Neutrophil (primary cell): ENCODE data around the gene GOLGA3.

Source experiments
- H3K27ac ChIP-seq: fragments of 200-600 bp; sonication (generic); 2 replicates; pipeline ENCODE4 v1.5.1; 2016; ENCODE audit warnings: mild to moderate bottlenecking, moderate library complexity
- H3K27me3 ChIP-seq: fragments of 200-600 bp; sonication (generic); 2 replicates; pipeline ENCODE4 v1.6.0; 2016; ENCODE audit warnings: mild to moderate bottlenecking
- H3K36me3 ChIP-seq: fragments of 200-600 bp; sonication (generic); 2 replicates; pipeline ENCODE4 v1.5.1; 2017
- H3K4me1 ChIP-seq, 2 experiments: fragments of 200-600 bp in 1 of 2; sonication (generic) in 1 of 2; 1 replicate in 1 of 2; 2 replicates in 1 of 2; pipeline versions ENCODE4 v1.5.1 to v1.6.1; 2013 to 2016; ENCODE audit warnings: low read depth in 1 of 2, low read length in 1 of 2, mild to moderate bottlenecking in 1 of 2, moderate library complexity in 1 of 2; ENCODE audit not compliant: control insufficient read depth in 1 of 2, insufficient read depth in 1 of 2
- H3K4me3 ChIP-seq, 2 experiments: fragments of 200-600 bp in 1 of 2; sonication (generic) in 1 of 2; 1 replicate in 1 of 2; 2 replicates in 1 of 2; pipeline ENCODE4 v1.5.1; 2013 to 2016; ENCODE audit warnings: low read depth in 1 of 2, low read length in 1 of 2, mild to moderate bottlenecking in 1 of 2, moderate library complexity in 1 of 2
- H3K9me3 ChIP-seq: fragments of 200-600 bp; sonication (generic); 2 replicates; pipeline ENCODE4 v1.5.1; 2016
- TF ChIP-seq, protein P1 (sequence below): fragments of 200-600 bp; sonication (generic); IDR thresholded peaks from 2 replicates; pipeline ENCODE4 v1.5.1; 2016; ENCODE audit warnings: antibody characterized with exemption

GOLGA3 gene

GRCh38 chr12:132784580-132784979 lies 44.1 kb downstream of the GOLGA3 start:
- H3K9me3 ChIP-seq: no peaks in the 10 kb centered on the region
- peaks cover 87% of the 10 kb centered on the region for H3K36me3 ChIP-seq
- no peak overlapping the region for H3K27ac ChIP-seq
- no peak overlapping the region for H3K4me3 ChIP-seq
- H3K27me3 ChIP-seq: no peaks in the 10 kb centered on the region
- TF ChIP-seq, protein P1, sequence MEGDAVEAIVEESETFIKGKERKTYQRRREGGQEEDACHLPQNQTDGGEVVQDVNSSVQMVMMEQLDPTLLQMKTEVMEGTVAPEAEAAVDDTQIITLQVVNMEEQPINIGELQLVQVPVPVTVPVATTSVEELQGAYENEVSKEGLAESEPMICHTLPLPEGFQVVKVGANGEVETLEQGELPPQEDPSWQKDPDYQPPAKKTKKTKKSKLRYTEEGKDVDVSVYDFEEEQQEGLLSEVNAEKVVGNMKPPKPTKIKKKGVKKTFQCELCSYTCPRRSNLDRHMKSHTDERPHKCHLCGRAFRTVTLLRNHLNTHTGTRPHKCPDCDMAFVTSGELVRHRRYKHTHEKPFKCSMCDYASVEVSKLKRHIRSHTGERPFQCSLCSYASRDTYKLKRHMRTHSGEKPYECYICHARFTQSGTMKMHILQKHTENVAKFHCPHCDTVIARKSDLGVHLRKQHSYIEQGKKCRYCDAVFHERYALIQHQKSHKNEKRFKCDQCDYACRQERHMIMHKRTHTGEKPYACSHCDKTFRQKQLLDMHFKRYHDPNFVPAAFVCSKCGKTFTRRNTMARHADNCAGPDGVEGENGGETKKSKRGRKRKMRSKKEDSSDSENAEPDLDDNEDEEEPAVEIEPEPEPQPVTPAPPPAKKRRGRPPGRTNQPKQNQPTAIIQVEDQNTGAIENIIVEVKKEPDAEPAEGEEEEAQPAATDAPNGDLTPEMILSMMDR: no peak
- no peaks in the 10 kb centered on the region for H3K4me1 ChIP-seq

- Histone ChIP-seq H3K4me1 (no peaks in the 10 kb centered on the region), H3K36me3 (peaks cover 87% of the 10 kb centered on the region), H3K27me3 (no peaks in the 10 kb centered on the region), H3K27ac (no peak overlapping the region), H3K4me3 (no peak overlapping the region), H3K9me3 (no peaks in the 10 kb centered on the region)
- TF ChIP-seq, protein P1: no peak
Observed at GRCh38 chr12:132783917-132784531, 44.6 kb downstream of the GOLGA3 start.

DNA sequence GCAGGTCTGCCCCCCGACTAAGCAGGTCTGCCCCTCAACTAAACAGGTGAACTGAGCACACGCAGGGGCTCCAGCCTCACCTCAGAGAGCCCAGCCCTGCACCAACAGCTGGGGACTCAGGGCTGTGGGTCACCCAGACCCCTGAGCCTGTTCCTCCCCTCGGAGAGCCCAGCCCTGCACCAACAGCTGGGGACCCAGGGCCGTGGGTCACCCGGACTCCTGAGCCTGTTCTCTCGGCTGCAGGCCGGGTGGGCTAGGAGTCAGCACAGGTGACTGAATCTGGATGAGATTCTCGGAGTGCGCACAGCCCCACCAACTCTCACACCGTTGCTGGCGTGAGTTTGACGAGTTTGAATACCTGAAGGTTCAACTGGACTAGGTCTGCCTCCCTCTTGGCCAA lies 46.7 kb downstream of the GOLGA3 start:
- no peaks in the 10 kb centered on the region for H3K4me1 ChIP-seq
- H3K36me3 ChIP-seq: peaks cover 93% of the 10 kb centered on the region
- no peak overlapping the region for H3K27ac ChIP-seq
- H3K9me3 ChIP-seq: no peaks in the 10 kb centered on the region
- TF ChIP-seq, protein P1: no peak
- no peak overlapping the region for H3K4me3 ChIP-seq
- H3K27me3 ChIP-seq: no peaks in the 10 kb centered on the region

- Histone ChIP-seq H3K4me1 (no peaks in the 10 kb centered on the region), H3K27me3 (no peaks in the 10 kb centered on the region), H3K9me3 (no peaks in the 10 kb centered on the region), H3K36me3 (peaks cover 95% of the 10 kb centered on the region), H3K4me3 (no peak overlapping the region), H3K27ac (no peak overlapping the region)
- TF ChIP-seq, protein P1: no peak
Observed at GRCh38 chr12:132779781-132780353, 48.8 kb downstream of the GOLGA3 start.

GRCh38 chr12:132777614-132778013 lies 51.1 kb downstream of the GOLGA3 start:
- peaks cover 85% of the 10 kb centered on the region for H3K36me3 ChIP-seq
- TF ChIP-seq, protein P1: no peak

More at GRCh38 chr12:132777614-132778013, 51.1 kb downstream of the GOLGA3 start:
- H3K27me3 ChIP-seq: no peaks in the 10 kb centered on the region
- no peak overlapping the region for H3K27ac ChIP-seq
- H3K4me3 ChIP-seq: no peak overlapping the region
- peaks cover under 1% of the 10 kb centered on the region in 2 experiments for H3K4me1 ChIP-seq
- no peaks in the 10 kb centered on the region for H3K9me3 ChIP-seq
